ENCODE data around the gene CYS1.
"Not testable (repeated sequence)": the region's sequence is repeated elsewhere in the genome, so short reads cannot be mapped to it uniquely, and the experiment has no call there.

CYS1 gene

DNA sequence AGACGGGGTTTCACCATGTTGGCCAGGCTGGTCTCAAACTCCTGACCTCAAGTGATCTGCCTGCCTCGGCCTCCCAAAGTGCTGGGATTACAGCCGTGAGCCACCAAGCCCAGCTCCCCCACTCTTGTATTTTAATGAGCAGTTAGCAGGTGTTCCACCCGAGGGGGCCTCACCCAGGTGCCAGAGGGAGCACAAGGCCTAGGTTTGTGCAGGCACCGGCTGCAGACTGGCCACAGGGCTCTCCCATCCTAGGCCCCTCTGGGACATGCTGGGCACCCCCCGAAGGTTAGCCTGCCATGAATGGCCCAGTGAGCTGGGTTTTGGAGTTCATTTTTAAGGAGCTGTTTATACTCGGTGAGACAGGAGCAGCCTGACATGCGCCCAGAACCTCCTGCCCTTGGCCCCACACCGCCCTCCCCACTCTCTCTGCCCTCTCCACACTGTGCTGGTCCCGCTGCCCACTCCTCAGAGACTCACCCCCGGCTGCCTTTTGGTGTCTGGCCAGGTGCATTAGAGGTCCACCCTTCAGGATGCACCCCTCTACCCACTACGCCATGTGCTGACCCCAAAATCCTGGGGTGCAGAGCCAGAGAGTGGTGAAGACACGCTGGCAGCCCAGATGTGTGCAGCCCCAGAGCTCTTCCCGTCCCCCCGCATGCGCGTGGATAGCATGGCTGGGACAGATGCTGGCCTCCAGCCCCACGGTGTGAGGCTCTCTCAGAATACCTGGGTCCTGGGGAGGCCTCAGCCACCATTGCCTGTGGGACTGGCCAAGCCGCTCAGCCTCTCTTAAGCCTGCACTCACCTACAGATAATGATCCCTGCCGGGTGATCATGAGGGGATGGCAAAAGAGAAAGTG lies 48.1 kb downstream of the CYS1 start:
- no peak for DNase-seq (ENCODE audit: low read depth in 4 of 4, low spot score in 1 of 4)

DNA sequence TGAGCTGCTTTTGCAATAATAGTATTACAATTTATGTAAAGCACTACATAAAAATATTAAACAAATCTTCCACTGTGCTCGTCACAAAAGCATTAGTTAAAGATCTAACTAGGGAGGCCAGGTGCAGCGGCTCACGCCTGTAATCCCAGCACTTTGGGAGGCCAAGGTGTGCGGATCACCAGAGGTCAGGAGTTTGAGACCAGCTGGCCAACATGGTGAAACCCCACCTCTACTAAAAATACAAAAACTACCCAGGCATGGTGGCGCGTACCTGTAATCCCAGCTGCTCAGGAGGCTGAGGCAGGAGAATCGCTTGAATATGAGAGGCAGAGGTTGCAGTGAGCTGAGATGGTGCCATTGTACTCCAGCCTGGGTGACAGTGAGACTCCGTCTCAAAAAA lies 49.4 kb downstream of the CYS1 start:
- DNase-seq (ENCODE audit: low read depth in 4 of 4, low spot score in 1 of 4) = not testable (repeated sequence)

DNA sequence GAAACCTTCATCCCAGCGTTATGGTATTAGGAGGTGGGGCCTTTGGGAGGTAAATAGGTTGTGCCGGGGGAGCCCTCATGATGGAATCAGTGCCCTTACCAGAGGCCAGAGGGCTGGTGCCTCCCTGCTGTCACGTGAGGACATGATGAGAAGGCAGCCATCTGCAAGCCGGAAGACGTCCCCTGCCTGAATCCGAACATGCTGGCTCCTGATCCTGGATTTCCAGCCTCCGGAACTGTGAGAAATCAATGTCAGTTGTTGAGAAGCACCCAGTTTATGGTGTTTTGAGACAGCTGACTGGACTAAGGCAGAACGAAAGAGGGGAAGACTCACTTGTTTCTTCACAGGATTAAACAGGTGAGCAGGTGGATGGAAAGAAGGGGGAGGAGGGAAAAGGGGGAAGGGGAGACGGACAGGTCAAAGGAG lies 49.9 kb downstream of the CYS1 start:
- DNase-seq (ENCODE audit: low read depth in 4 of 4, low spot score in 1 of 4) = no peak

DNA sequence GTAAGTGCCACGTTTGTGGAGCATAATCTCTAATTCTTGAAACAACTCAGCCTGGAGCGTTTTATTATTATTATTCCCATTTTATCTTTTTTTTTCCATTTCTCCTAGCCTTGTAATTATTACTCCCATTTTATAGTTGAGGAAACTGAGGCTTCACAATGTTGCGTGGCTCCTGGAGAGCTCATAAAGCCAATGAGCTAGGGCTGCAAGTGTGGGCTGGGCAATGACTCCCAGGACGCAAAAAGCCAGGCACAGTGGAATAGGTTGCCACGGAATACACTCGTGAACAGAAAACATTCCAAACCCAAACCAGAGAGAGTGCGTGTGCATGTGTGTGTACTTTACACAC lies 50.4 kb downstream of the CYS1 start:
- DNase-seq (ENCODE audit: low read depth in 4 of 4, low spot score in 1 of 4) = no peak

DNA sequence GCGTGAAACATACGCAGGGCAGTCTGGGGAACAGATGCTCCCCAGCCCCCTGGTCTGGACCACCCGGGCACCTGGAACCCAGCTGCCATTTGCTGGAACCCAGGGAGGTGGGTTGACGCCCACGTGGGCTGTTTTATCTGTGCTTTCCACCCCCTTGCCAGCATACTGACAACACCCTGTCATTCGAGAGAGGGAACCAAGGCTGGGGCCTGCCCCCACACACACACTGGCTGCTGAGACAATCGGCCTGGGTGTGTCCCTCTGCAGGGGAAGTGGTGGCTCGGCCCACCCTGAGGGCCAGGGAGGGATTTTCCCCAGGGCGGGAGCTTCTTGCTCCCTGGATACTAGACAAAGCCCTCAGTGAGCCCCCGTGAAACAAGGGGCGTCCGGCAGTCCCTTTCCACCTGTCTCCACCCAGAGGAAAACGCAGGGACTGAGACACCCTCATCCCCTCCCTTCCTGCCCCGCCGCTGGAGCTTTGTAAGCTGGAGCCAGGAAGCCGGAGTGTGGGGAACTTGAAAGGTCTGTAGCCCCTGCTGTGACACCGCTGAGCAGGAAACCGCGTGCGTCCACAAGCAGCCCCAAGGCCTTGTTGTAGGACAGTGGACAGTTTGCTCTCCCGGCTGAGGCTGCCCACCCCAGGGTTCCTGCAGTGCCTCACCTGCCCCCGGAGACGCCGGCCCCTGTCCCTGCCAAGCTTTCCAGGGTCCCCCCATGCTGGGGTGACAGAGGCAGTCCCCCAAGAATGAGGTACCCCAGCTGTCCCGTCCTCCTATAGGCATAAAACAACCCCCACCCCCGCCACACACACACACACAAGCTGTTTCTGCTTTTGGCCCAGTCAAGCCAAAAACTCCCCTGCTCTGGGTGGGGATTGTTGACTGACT lies 51.0 kb downstream of the CYS1 start:
- DNase-seq (ENCODE audit: low read depth in 4 of 4, low spot score in 1 of 4) = peak in 1 of 4 experiments; percentile 27

DNA sequence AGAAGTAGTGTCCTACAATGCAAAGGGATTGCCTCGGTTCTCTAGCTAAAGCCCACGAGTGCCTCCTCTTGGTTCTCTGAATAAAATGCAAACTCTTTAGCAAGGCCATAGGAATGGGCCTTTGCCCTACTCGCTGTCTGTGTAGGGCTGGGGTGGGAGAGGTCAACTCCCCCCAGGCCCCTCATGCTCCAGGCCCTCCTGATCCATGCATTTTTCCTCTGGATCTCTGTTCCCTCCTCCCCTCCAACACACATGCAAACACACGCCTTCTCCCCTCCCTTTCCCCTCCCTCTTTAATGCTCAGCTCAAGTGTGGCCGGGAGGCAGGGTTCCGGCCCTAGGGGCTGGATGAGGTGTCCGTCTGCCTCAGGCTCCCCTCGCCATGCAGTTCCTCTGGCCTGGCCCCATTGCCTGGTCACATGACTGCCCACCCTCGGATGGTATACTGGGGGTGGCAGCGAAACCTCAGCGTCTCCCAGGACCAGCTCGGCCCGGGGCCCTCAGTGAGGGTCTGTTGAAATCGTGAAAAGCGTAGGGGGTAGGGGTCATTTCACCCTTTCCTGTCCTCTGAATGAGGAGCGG lies 51.7 kb downstream of the CYS1 start:
- no peak for DNase-seq (ENCODE audit: low read depth in 4 of 4, low spot score in 1 of 4)

DNA sequence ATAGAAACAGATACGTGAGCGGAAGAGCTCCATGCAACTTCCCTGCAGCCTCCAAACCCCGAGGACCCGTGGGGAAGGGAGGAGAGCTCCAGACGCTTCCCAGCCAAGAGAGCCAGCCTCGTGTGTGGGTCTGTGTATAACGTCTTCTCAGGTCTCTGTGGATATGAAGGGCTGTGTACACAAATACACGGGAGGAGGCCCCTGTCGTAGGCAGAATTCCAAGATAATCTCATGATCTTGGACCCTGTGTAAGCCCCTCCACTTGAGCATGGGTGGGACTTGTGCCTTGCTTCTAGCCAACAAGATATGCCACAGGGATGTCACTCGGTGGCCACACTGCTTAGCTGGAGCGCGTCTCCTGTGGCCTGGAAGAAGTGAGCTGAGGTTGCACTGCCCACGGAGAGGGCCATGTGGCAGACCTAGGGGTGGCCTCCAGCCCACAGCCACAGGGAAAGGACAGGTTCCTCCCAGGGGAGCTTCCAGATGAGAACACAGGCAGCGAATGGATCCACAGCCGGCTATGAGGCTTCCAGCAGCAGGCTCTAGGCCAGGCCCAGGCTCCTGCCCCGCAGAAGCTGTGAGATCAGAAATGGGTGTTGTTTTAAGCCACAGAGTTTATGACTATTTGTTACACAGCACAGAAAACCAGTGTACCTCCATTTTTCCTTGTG lies 52.4 kb downstream of the CYS1 start:
- no peak for DNase-seq (ENCODE audit: low read depth in 4 of 4, low spot score in 1 of 4)

DNA sequence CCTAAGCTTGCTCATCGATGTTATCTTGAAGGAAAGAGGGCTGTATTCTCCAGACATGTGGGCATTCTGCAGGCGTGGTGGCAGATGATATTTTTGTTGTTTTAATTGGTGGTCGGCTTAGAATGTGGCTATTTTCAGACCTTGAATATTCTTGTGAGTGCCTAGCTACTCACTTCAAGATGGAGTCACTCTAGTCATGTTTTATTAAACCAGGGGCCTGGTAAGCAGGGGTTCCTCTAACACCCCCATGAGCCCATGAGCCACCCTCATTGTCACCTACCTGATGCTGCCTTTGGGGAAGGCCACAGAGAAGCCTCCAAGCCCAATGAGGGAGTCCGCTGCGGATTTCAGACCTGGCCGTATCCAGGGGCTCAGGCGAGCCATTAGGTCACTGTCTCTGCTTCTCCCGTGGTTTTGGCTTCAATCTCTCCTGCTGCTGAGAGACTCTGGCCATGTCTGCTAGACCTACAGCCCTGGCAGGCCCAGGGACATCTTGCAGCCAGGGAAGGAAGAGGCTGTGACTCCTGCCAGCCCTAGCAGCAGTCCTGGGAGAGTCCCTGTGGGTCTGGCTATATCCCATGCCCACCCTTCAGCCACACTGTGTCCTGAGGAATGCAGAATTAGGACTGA lies 53.2 kb downstream of the CYS1 start:
- DNase-seq (ENCODE audit: low read depth in 4 of 4, low spot score in 1 of 4) = no peak

DNA sequence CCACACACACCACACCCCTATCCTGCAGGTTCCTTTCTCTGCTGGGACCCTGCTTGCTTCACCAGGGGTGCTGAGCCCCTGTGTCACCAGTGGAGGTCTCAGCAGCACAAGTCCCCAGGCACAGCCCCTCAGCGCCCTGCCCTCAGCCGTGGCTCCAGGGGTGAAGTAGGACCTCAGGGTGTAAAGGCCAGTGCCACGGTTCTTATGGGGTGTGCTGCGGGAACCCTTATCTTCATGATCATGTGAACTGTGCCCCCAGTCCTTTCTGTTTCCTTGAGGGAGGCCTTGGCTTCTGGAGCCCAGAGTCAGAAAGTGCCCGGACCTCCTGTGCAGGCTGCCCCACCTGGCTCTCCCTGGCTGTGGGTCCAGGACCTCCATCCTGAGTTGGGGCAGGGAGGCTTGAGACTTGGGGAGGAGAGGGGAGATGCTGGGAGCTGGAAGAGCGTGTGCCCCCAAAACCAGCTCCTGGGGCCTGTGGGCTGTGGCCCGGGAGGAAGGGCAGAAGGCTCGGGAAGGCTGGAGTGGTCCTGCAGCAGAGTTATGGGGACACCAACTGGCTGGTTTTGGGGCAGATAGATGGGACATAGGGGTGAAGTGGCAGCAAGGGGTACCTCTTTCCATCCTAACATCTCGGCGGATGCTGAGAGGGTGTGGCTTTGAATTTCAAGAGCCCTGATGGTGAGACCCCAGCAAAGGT lies 57.1 kb downstream of the CYS1 start:
- DNase-seq (ENCODE audit: low read depth in 4 of 4, low spot score in 1 of 4) = no peak

DNA sequence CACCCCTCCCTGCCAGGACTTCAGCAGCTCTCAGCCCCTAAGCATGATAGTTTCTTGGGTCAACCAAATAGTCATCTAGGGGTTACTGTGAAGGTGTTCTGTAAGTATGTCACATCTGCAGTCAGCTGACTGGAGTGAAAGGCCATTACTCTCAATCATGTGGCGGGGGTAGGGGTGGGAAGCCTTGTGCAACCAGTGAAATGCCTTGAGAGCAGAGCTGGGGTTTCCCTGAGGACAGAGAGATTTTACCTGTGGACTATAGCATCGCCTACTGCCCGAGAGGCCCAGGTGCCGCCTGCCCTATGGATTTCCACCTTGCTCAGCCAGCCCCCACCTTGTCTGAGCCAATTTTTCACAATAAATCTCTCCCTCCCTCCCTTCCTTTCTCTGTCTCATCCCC lies 57.8 kb downstream of the CYS1 start:
- DNase-seq (ENCODE audit: low read depth in 4 of 4, low spot score in 1 of 4) = no peak

DNA sequence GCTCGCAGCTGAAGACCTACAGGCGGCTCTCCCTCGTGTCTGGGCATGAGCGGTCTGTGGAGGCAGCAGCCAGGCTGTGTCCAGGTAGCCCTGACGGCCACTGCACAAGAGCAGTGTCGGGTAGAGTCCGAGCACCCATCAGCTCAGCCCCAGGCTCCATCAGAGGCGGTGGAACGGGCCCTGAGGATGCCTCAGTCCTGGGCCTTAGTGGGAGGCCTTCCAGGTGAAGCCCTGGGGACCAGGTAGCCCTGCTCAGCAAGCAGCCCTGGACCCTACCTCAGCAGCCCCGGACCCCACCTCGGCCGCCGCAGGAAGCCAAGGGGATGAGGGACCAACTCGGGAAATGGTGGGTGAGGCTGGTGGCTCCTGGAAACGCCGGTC lies 58.2 kb downstream of the CYS1 start:
- no peak for DNase-seq (ENCODE audit: low read depth in 4 of 4, low spot score in 1 of 4)

DNA sequence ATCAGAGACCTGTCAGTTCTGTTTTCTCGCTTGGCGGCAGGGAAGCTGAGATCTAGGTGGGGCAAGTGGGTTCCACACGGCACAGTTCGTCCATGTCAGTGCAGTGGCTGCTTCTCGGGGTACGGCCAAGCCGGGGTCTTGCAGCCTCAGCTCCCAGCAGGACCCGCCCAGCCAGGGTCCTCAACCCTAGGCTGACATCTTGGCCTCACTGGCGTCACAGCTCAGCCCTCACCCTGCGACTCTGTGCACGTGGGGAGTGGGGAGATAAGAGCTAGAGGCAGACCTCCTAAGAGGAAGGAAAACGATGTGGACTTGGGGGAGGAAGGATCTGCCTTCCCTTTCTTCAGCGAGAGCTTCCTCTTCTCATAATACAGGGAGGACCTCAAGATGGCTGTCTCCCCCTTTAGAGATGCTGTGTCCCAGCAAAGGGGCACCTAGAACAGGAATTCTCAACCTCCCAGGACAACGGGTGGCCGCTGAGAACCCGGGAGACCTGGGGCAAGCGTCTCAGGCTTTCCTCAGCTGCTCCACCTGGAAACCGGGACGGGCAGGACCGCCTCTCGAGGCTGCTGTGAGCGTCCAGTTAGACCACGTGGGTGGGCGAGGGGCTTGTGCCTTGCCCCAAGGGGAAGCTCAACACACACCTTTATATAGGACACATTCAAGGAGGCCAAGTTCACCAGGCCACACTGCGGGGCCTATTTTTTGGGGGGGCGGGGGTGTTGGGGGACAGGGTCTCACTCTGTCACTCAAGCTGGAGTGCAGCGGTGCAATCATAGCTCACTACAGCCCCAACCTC lies 60.4 kb downstream of the CYS1 start:
- no peak for DNase-seq (ENCODE audit: low read depth in 4 of 4, low spot score in 1 of 4)

DNA sequence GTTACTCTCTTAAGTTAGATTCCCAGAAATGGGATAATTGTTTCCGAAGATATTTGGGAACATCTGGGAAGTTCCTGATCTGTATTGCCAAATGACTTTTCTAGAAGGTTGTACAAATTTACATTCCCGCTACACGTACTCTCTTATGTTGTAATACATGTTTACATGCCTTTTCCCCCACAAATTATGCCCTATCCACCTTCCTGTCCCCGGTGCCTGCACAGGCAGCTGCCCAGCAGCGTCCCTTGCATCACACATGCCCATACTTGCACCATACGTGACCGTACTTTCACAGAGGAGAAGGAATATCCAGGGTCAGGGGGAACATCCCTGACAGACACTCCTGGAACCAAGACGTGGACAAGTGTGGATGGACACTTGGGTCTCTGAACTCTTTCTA lies 61.0 kb downstream of the CYS1 start:
- no peak for DNase-seq (ENCODE audit: low read depth in 4 of 4, low spot score in 1 of 4)

DNA sequence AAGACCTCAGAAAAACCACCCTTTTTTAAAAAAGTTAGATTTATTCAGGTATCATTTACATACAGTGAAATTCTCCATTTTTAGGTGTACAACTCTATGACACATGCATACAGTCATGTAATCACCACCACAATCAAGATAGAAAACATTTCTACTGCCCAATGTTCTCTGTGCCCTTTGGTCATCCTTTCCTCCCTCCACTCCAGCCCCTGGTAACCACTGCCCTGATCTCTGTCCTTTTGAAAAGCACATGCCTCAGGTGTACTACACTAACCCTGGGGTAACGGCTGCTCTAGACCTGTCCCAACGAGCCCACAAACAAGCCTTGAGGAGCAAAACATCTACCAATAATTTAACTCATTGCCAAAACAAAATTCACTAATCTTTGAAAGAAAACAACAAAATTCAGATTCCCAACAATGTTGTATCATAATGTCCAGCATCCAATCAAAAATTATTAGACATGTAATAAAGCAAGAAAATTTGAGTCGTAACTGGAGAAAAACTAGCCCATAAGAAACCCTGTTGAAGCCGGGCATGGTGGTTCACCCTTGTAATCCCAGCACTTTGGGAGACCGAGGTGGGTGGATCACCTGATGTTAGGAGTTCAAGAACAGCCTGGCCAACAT lies 62.8 kb downstream of the CYS1 start:
- no peak for DNase-seq (ENCODE audit: low read depth in 4 of 4, low spot score in 1 of 4)

DNA sequence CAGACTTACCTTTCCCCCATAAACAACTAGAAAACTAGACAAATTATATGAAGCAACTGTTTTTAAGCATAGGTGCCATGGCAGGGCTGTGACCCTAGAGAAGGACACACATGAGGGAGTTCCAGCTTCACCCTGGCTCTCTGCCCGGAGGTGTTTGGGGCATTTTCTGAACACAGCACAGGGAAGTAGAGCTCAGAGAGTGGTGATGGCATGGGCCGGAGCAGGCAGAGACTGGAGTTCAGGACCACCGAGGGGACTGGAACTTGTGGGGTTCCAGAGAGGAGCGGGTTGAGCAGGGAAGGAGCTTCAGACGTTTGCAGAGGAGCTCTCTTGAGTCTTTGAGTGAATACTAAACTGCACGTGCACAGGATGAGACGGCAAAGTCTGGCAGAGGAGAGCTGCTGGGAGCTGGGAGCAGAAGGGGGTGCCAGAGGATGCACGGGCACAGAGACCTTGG lies 63.4 kb downstream of the CYS1 start:
- DNase-seq (ENCODE audit: low read depth in 4 of 4, low spot score in 1 of 4) = no peak

DNA sequence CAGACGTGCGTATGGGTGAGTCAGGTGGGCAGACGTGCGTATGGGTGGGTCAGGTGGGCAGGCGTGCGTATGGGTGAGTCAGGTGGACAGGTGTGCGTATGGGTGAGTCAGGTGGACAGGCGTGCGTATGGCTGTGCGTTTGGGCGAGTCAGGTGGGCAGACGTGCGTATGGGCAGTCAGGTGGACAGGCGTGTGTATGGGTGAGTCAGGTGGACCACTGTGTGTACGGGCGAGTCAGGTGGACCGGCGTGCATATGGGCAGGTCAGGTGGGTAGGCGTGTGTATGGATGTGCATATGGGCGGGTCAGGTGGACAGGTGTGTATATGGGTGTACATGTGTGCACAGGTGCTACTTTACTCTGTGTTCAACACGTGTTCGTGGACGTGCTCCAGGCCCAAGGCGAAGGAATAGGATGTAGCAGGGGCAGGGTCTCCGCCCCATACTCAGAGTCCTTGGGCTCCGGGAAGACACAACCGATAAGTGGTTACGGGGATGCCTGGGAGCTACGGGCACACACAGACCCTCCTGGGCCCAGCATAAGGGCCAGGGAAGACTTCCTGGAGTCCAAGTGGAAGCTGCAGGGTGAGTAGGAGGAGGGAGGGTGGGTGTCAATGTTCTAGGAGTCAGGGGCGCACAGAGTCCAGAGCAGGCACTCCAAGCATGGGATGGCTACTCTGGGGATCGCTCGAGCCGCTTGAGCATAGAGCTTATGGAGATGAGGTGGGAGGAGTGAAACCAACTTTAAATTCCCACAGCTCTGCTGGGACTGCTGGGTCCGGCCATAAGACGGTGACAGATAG lies 64.0 kb downstream of the CYS1 start:
- DNase-seq (ENCODE audit: low read depth in 4 of 4, low spot score in 1 of 4) = no peak

DNA sequence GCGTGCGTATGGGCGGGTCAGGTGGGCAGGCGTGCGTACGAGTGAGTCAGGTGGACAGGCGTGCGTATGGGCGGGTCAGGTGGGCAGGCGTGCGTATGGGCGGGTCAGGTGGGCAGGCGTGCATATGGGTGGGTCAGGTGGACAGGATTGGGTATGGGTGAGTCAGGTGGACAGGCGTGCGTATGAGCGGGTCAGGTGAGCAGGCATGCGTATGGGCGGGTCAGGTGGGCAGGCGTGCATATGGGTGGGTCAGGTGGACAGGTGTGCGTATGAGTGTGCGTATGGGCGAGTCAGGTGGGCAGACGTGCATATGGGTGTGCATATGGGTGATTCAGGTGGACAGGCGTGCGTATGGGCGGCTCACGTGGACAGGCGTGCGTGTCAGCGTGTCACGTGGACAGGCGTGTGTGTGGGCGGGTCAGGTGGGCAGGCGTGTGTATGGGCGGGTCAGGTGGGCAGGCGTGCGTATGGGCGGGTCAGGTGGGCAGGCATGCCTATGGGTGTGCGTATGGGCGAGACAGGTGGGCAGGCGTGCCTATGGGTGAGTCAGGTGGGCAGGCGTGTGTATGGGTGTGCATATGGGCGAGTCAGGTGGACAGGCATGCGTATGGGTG lies 64.7 kb downstream of the CYS1 start:
- not testable (repeated sequence) for DNase-seq (ENCODE audit: low read depth in 4 of 4, low spot score in 1 of 4)

Data from stimulated activated CD4-positive, alpha-beta T cell treated with anti-CD3 and anti-CD28 coated beads, Interleukin-1b, Interleukin-23, amount 100 ng/mL, for 24 hours (primary cell).